Type B pancreatic cell (in vitro differentiated cells): ENCODE measurements around the gene CNTNAP2. TPM values are rescaled to one million over a fixed set of nuclear protein-coding genes. Genes with fewer than 3 reads are reported as not detected.

Experiments
- DNase-seq: peaks from one replicate; pipeline ENCODE4 v3.0.0; 2021; ENCODE audit warnings: mixed read lengths; ENCODE audit not compliant: unreplicated experiment; ENCODE audit errors: extremely low spot score
- H3K27ac Mint-ChIP-seq: 2 replicates; pipeline ENCODE4 v1.8.0; 2021; ENCODE audit warnings: mild to moderate bottlenecking, mixed read lengths
- H3K27me3 Mint-ChIP-seq: 2 replicates; pipeline ENCODE4 v1.8.0; 2021; ENCODE audit warnings: mixed read lengths
- H3K36me3 Mint-ChIP-seq: 2 replicates; pipeline ENCODE4 v1.8.0; 2021; ENCODE audit warnings: mixed read lengths
- H3K4me1 Mint-ChIP-seq: one replicate; pipeline ENCODE4 v1.8.0; 2021; ENCODE audit warnings: mixed read lengths; ENCODE audit not compliant: unreplicated experiment
- H3K4me3 Mint-ChIP-seq: 2 replicates; pipeline ENCODE4 v1.8.0; 2021; ENCODE audit warnings: mild to moderate bottlenecking, mixed read lengths
- H3K9me3 Mint-ChIP-seq: 2 replicates; pipeline ENCODE4 v1.8.0; 2021; ENCODE audit warnings: mixed read lengths
- CTCF ChIP-seq: fragments of 200-600 bp; sonication (generic); conservative IDR thresholded peaks from 2 replicates; pipeline ENCODE4 v1.5.0; 2021; ENCODE audit warnings: antibody characterized with exemption, mild to moderate bottlenecking
- total RNA-seq: library from RNA; stranded (reverse); gene quantifications from 2 replicates; pipeline ENCODE4 v1.2.1, GENCODE V29; 2021; ENCODE audit warnings: low replicate concordance

Gene CNTNAP2
- total RNA-seq, 1 donor from 2014 or later, result 26.8 TPM

- no peak for DNase-seq
- H3K9me3 Mint-ChIP-seq, result peaks cover 6% of the 10 kb centered on the region
- no peak overlapping the region for H3K27ac Mint-ChIP-seq
- H3K36me3 Mint-ChIP-seq, result no peaks in the 10 kb centered on the region
- H3K4me1 Mint-ChIP-seq, result no peaks in the 10 kb centered on the region
- no peak for TF ChIP-seq CTCF
- H3K27me3 Mint-ChIP-seq, result no peaks in the 10 kb centered on the region
- H3K4me3 Mint-ChIP-seq, result no peak overlapping the region
These were observed 1277.7 kb downstream of the CNTNAP2 start for GRCh38 chr7:147394329-147394728.

- Mint-ChIP-seq H3K9me3 (no peaks in the 10 kb centered on the region), H3K4me1 (no peaks in the 10 kb centered on the region), H3K36me3 (no peaks in the 10 kb centered on the region), H3K27ac (no peak overlapping the region), H3K27me3 (no peaks in the 10 kb centered on the region), H3K4me3 (no peak overlapping the region)
- TF ChIP-seq CTCF, result no peak
- DNase-seq, result no peak
These were observed 1283.7 kb downstream of the CNTNAP2 start for GRCh38 chr7:147400221-147400689.

- no peak overlapping the region for H3K4me3 Mint-ChIP-seq
- H3K27ac Mint-ChIP-seq, result no peak overlapping the region
- no peaks in the 10 kb centered on the region for H3K4me1 Mint-ChIP-seq
- H3K36me3 Mint-ChIP-seq, result no peaks in the 10 kb centered on the region
- no peaks in the 10 kb centered on the region for H3K27me3 Mint-ChIP-seq
- H3K9me3 Mint-ChIP-seq, result no peaks in the 10 kb centered on the region
- no peak for DNase-seq
- TF ChIP-seq CTCF, result no peak
These were observed 1284.3 kb downstream of the CNTNAP2 start for GRCh38 chr7:147400925-147401324.

- Mint-ChIP-seq H3K27ac (no peak overlapping the region), H3K9me3 (peaks cover 4% of the 10 kb centered on the region)
These were observed 1289.0 kb downstream of the CNTNAP2 start for GRCh38 chr7:147405621-147406020.

GRCh38 chr7:147406521-147407135, 1290.0 kb downstream of the CNTNAP2 start:
- Mint-ChIP-seq H3K27ac (no peak overlapping the region), H3K9me3 (peaks cover 4% of the 10 kb centered on the region), H3K36me3 (no peaks in the 10 kb centered on the region), H3K4me1 (no peaks in the 10 kb centered on the region), H3K27me3 (no peaks in the 10 kb centered on the region), H3K4me3 (no peak overlapping the region)
- DNase-seq, result no peak
- TF ChIP-seq CTCF, result no peak

More at GRCh38 chr7:147405621-147406020, 1289.0 kb downstream of the CNTNAP2 start:
- TF ChIP-seq CTCF, result no peak
- Mint-ChIP-seq H3K27me3 (no peaks in the 10 kb centered on the region), H3K4me3 (no peak overlapping the region), H3K36me3 (no peaks in the 10 kb centered on the region), H3K4me1 (no peaks in the 10 kb centered on the region)
- no peak for DNase-seq

GRCh38 chr7:147411096-147411495, 1294.5 kb downstream of the CNTNAP2 start:
- no peaks in the 10 kb centered on the region for H3K4me1 Mint-ChIP-seq
- DNase-seq, result no peak
- H3K27me3 Mint-ChIP-seq, result no peaks in the 10 kb centered on the region
- H3K36me3 Mint-ChIP-seq, result no peaks in the 10 kb centered on the region
- H3K4me3 Mint-ChIP-seq, result no peak overlapping the region
- no peak overlapping the region for H3K27ac Mint-ChIP-seq
- TF ChIP-seq CTCF, result no peak
- peaks cover 4% of the 10 kb centered on the region for H3K9me3 Mint-ChIP-seq
